ENCODE measurements around the gene MPV17.
A peak's percentile ranks its signal among the peaks of the same experiment; 100 is the strongest.
"Not testable (repeated sequence)": the region's sequence is repeated elsewhere in the genome, so short reads cannot be mapped to it uniquely, and the experiment has no call there.

MPV17 gene

GRCh38 chr2:27296481-27296880 lies 26.4 kb downstream of the MPV17 start:
- DNase-seq: no peak

- DNase-seq: no peak
Measured at GRCh38 chr2:27294928-27295327, 28.0 kb downstream of the MPV17 start.

DNA sequence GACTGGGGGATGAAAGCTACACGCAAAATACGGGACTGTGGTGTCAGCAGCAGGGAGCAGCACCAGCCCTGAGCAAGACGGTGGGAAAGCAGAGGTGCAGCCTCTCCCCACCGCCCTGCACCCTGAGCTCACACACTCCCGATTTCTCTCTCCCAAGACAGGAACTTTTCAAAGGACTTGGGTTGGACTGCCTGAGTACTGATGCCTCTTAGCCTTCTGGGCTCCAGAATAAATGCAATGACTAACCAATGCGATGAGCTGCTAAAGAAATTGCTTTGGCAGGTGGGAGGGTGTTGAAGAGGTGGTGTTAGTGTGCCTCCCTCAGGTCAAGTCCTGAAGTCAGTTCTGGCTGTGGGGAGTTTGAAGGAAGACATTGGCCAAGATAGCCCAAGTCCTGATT lies 31.0 kb downstream of the MPV17 start:
- peak; percentile 62 for DNase-seq

DNA sequence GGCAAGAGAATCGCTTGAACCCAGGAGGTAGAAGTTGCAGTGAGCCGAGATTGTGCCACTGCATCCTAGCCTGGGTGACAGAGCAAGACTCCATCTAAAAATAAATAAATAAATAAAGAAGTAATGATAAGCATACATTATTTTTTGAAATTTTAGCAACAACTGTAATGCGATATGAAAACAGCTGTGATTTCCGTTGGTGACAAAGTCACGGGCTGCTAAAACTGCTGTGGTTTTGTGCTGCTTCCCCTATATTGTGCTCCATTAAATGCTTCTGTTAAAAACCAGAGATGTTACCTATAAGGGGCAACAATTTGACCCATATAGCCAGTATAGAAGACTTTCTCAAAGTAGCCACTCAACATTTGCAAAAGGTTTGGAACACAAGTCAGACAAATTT lies 32.3 kb downstream of the MPV17 start:
- DNase-seq: no peak

DNA sequence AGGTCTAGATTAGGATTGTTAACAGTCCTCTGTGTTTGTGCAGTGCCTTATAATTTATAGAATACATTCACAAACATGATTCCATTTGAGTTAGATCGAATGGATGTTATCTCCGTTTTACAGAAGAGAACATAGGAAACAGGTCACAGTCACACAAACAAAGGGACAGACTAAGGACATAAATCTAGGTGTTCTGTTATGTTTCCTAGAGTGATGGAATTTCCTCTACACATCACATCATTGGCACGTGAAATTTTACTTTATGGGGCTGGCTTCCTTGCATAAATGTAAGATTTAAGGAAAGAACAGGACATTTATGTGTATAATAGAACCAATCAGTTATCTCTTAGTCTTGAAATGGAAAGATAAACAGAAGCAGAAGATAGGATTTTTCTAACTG lies 34.3 kb downstream of the MPV17 start:
- DNase-seq: no peak

DNA sequence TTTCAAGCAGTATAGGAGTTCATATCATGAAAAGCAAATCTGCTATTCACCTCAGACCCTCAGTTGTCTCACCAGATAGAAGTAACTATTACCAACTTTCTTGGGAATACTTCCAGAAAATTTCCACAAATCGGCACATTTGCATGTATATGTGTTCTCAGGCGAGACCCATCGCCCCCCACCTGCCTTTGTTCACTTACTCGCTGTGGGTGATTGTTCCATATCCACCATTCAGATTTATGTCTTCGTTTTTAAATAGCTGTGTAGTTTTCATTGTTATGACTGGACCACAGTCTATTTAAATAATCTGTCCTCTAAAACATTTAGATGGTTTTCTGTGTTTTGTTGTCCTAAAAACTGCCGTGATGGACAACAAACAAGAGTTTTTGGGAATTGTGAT lies 37.4 kb downstream of the MPV17 start:
- DNase-seq: no peak

DNA sequence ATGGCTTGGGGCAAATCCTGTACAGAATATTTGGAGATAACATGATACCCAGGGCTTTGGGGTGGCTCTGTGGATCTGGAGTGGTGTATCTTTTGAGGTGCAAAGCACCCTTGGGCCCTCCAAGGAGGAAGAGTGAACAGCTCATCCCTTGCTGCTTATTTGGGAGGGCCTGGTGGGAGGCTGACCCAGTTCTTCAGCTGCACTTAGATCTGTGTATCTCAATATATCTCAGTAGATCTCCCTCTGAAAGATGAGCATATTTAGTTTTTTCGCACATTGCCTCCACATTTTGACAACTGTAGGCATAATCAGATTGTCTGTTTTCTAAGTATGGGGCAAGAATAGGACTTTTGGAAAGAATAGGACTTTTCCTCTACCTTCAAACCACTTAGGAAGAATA lies 37.9 kb downstream of the MPV17 start:
- DNase-seq: no peak

- peak; percentile 78 for DNase-seq
Measured at GRCh38 chr2:27282892-27283291, 40.0 kb downstream of the MPV17 start.

DNA sequence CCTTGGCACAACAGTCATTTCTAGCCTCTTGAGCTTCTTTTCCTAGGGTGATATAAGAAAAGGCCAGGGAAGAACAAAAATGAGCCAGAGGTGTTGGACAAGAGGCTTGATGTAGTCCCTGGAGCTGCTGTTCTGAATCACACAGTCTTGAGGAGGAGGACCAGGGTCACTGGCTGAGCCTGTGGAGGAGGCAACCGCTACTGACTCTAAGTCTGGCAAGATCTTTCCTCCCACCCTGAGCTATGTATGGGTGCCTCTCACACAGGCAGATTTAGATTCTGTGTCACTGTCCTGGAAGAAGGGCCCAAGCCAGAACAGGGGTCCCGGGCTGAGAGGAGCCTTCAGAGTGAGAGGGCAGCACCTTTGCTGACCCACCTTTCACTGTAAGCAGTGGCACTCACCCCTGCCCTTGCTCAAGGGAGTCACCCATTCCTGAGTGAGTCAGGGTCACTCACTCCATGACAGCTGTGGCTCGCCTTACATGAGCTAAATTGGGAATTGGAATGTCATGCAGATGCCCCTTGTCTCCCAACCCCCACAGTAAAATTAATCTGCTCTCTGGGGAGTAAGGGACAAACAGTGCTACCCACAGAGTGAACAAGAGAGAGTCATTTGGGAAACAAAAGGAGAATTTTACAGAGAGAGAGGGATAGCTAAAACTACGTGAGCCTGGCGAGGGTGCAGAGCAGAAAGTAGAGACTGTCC lies 40.9 kb downstream of the MPV17 start, which contains the start of gene TRIM54:
Gene TRIM54 (plus strand): TSS at position 575 of the 705 bp plus-strand sequence. CDS start 303 bp downstream, outside the sequence.
- peak; percentile 80 for DNase-seq

DNA sequence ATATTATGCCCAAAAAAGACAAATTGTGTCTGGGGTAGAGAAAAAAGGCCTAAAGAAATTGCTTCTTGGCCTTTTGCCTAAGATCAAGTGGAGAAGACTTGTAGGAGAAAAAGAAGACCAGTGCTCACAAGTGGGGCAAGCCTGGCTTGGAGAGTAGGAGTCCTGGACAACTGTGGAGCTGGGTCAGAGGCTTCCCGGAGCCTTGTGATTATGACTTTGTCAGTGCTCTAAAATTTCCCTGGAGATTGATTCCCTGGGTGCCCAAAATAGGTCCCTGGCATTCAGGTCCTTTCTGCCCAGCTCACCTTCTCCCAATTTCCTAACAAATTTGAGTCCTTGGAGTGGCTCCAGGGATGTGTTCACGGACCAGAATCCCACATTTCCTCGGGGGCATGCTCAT lies 41.5 kb downstream of the MPV17 start:
- no peak for DNase-seq

GRCh38 chr2:27280826-27281225 lies 42.1 kb downstream of the MPV17 start:
- DNase-seq: no peak

DNA sequence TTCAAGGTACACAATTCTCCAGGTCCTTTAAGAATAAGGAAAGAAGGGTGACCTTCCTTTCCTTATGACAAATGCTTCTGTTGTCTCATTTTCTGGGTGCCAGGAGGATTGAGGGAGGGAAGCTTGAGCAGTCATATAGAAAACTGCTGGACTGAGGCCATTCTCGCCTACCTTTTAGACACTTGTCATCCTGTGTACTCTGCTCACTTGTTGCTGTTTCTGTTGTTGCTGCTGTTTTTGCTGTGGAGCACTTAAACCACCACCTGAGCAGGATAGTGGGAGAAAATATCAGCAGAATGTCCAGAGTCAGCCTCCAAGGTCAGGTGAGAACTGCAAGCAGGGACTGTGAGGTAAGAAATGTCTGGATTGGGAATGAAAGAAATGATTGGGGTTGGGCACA lies 44.9 kb downstream of the MPV17 start:
- DNase-seq: no peak

GRCh38 chr2:27275211-27276150 lies 47.4 kb downstream of the MPV17 start, which contains the start of gene DNAJC5G:
Gene DNAJC5G, plus strand, starts transcription at chr2:27275433. Its CDS starts 1,296 bp downstream, at chr2:27276729.
- no peak for DNase-seq

GRCh38 chr2:27272537-27273522 lies 50.1 kb downstream of the MPV17 start:
- DNase-seq: peak; percentile 68

DNA sequence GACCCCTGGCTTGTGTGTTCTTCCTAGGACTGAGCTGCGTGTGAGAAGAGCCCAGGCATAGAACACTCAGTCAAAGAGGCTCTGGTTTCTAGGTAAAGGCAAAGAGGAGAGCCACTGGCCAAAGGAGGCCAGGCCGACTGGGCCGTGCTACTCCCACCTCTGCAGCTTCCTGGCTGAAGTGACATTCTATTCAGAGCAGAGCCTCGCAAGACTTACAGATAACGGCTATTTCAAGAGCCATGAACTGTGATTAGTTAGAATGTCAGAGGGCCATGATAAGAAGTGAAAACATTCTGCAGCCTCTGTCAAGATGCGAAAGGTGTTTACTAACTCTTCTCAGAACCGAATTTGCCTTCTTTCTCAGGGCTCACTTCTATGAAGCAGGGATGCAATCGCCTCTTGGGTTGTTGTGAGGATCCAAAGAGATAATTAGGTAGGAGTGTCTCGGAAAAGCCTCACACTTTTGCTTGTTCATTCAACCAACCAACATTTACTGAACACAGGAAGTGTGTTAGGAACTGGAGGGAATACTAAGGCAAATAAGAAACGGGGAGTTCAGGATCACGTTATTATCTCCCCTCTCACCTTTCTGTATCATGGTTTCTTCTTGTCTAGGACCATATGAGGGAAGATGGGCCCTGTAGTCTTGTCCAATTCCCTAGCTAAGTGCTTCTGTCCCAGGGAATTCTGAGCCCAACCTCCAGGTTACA lies 51.1 kb downstream of the MPV17 start:
- no peak for DNase-seq

DNA sequence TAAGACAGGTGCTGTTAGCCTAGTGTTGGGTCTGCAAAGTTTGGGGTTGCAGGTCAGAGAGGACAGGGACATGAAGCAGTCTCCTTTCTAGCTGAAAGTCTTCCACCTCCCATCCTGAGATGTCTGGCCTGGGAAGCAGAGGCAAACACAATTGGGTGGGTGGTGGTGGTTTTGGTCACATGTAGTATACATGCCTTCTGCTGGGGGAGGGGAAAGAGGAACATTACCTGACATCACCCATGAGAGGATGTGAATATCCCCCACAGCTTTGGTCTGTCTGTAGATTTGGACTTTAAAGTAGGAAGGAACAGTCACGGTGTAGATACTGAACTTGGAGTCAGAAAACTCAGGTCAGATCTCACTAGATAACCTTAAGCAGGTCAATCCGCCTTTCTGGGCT lies 52.2 kb downstream of the MPV17 start:
- DNase-seq: no peak

DNA sequence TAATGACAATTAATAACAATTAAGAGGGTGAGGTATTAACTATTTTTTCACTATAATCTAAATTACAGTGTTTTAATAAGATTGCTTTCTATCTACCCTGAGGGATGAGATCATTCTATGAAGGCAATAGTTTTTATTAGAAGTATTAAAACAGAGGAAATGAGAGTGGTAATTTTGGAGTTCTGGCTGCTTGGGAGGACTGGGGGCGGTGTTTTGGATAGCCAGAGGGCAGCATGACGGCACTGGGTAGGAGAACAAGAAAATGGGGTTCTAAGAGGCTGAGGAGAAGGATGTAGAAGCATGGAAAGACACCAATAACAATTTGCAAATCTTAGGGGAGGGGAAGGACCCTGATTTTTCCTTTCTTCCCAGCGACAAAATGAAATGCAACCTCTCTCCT lies 52.8 kb downstream of the MPV17 start:
- DNase-seq: no peak

- not testable (repeated sequence) for DNase-seq
Measured at GRCh38 chr2:27268296-27268695, 54.6 kb downstream of the MPV17 start.

GRCh38 chr2:27265536-27265870 lies 57.4 kb downstream of the MPV17 start:
- no peak for DNase-seq

DNA sequence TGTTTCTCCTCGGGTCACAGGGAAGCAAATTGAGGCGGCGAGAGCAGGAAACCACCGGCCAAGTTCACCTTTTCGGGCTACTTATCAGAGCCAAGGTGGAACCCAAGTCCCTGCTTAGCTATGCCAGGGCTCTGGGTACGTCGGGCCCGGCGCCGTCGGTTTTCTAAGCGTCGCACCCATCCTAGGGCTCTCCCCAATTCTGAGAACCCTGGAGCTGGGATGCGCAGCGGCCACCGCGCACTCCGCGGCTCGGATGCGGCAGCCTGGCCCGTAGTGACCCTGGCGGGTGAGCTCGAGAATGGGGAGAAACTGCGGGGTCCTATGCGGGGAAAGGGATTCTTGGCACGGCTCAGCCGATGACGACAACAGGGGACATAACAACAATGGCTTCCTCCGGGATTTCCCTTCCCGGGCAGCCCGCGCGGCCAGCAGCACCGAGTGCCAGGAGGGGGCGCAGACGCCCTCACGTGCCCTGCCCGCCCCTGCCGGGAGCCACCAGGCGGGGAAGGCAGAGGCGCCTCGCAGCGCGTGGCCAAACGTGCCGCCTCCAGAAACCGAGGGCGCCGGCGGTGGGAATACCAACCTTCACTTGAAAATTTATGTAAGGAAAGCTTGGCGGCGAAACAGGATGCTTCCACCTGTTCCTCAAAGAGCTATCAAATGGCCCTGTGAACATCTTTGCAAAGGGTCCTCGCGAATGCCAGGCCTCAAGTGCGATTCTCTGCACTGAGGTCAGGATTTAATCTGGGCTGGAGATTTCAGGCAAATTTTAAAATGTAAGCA lies 58.0 kb downstream of the MPV17 start:
- peak; percentile 88 for DNase-seq

- DNase-seq: peak; percentile 71
Measured at GRCh38 chr2:27264253-27264752, 58.6 kb downstream of the MPV17 start.

All from NCI-H82 (cell line).